DND-41 (cell line): Measurements from ENCODE around the gene HGD.

Experiments used
- ATAC-seq: fragments of 200-7000 bp; cut with Tn5 transposase; 3 replicates; pipeline ENCODE4 v1.9.1; 2021; ENCODE audit warnings: low read depth; ENCODE audit not compliant: insufficient read depth
- DNase-seq: peaks from one replicate; pipeline ENCODE4 v3.0.0-alpha.2; 2020
- H2AFZ ChIP-seq: 2 replicates; pipeline ENCODE4 v1.6.0; 2012; ENCODE audit warnings: low read depth, low read length
- H3K27ac ChIP-seq: 2 replicates; pipeline ENCODE4 v1.5.1; 2012; ENCODE audit warnings: low read length, inconsistent platforms
- H3K27me3 ChIP-seq: fragments of 200-600 bp; sonication (generic); 2 replicates; pipeline ENCODE4 v1.6.0; 2012; ENCODE audit warnings: low read length, mild to moderate bottlenecking, inconsistent platforms; ENCODE audit not compliant: insufficient read depth, poor library complexity
- H3K36me3 ChIP-seq: 2 replicates; pipeline ENCODE4 v1.5.1; 2012; ENCODE audit warnings: low read length, inconsistent platforms; ENCODE audit not compliant: insufficient read depth
- H3K4me1 ChIP-seq: 2 replicates; pipeline ENCODE4 v1.5.1; 2012; ENCODE audit warnings: mild to moderate bottlenecking, low read length; ENCODE audit not compliant: insufficient read depth
- H3K4me2 ChIP-seq: 2 replicates; pipeline ENCODE4 v1.6.0; 2012; ENCODE audit warnings: mild to moderate bottlenecking, moderate library complexity, low read length, inconsistent platforms; ENCODE audit not compliant: insufficient read depth
- H3K4me3 ChIP-seq, 2 experiments: fragments of 200-600 bp in 1 of 2; shearing (Covaris generic) in 1 of 2; 2 replicates each; pipeline ENCODE4 v1.5.1; 2012 to 2016; ENCODE audit warnings: inconsistent platforms in 2 of 2, low read length in 2 of 2, mild to moderate bottlenecking in 2 of 2, low read depth in 1 of 2, moderate library complexity in 1 of 2
- H3K79me2 ChIP-seq: 2 replicates; pipeline ENCODE4 v1.6.0; 2012; ENCODE audit warnings: low read length, inconsistent platforms; ENCODE audit not compliant: insufficient read depth
- H3K9ac ChIP-seq: 2 replicates; pipeline ENCODE4 v1.6.0; 2012; ENCODE audit warnings: low read depth, mild to moderate bottlenecking, inconsistent platforms, low read length, moderate library complexity
- H3K9me3 ChIP-seq: 2 replicates; pipeline ENCODE4 v1.5.1; 2012; ENCODE audit warnings: low read length, moderate library complexity, mild to moderate bottlenecking, inconsistent platforms; ENCODE audit not compliant: insufficient read depth, severe bottlenecking
- H4K20me1 ChIP-seq: 2 replicates; pipeline ENCODE4 v1.6.0; 2012; ENCODE audit warnings: low read length; ENCODE audit not compliant: insufficient read depth
- CTCF ChIP-seq: IDR thresholded peaks from 2 replicates; pipeline ENCODE4 v1.5.1; 2012; ENCODE audit warnings: borderline replicate concordance, low read length, moderate library complexity, mild to moderate bottlenecking; ENCODE audit not compliant: poor library complexity, severe bottlenecking; ENCODE audit errors: extremely low read depth
- EZH2 ChIP-seq: IDR thresholded peaks from 3 replicates; pipeline ENCODE4 v1.6.1; 2012; ENCODE audit warnings: borderline replicate concordance, low read depth, mild to moderate bottlenecking, moderate library complexity, low read length, inconsistent platforms; ENCODE audit not compliant: severe bottlenecking

HGD gene

DNA sequence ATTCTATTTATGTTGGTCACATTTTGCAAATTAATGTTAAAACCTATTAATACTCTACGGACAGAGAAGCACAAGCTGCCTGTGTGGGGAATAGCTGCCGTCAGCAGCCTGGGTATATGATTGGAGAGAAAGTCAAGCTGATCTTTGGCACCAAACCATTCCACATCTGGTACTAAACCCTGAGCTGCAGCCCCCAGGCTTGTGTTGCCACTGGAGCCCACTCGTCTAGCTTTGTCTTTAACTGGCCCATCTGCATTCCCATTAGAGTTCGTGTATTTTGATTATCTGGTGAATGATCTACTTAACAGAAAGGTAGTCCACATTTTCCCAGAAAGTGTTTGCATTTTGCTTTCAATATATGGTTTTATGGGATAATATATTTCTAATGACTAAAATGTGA, 80.5 kb downstream of the HGD start:
- Histone ChIP-seq H3K4me1 (peaks cover 26% of the 10 kb centered on the region), H2AFZ (no peak overlapping the region), H3K4me2 (no peak overlapping the region), H3K9me3 (no peaks in the 10 kb centered on the region), H4K20me1 (peaks cover 26% of the 10 kb centered on the region), H3K79me2 (peaks cover 35% of the 10 kb centered on the region), H3K27ac (no peak overlapping the region), H3K27me3 (no peaks in the 10 kb centered on the region), H3K9ac (no peak overlapping the region), H3K4me3 (no peak overlapping the region), H3K36me3 (peaks cover 56% of the 10 kb centered on the region)
- no peak for TF ChIP-seq EZH2
- no peak for TF ChIP-seq CTCF
- ATAC-seq (no peak), DNase-seq (no peak)

DNA sequence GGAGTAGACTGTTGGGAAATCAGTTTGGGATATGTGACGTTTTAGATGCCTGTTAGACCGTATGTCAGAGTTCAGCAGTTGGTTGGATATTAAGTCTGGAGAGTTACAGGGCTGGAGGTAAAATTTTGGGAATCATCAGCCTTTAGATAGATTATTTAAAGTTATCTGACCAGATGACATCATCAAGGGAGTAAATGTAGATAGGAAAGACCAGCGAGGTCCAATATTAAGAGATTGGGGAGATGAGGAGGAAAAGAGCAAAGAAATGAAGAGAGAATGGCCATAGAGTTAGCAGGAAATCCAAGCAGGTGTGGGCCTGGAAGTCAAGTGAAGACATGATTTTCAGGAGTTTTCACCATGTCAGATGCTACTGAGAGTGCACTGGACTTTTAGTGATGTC, 82.8 kb downstream of the HGD start:
- TF ChIP-seq CTCF: no peak
- no peak for TF ChIP-seq EZH2
- Histone ChIP-seq H3K9ac (no peak overlapping the region), H3K4me1 (peaks cover 34% of the 10 kb centered on the region), H3K79me2 (peaks cover 39% of the 10 kb centered on the region), H3K4me2 (peak overlapping the region; percentile 90; the same call in 1 of the 2 replicates), H3K27ac (no peak overlapping the region), H3K36me3 (peaks cover 56% of the 10 kb centered on the region), H4K20me1 (peaks cover 26% of the 10 kb centered on the region), H2AFZ (no peak overlapping the region), H3K9me3 (no peaks in the 10 kb centered on the region), H3K4me3 (no peak overlapping the region), H3K27me3 (no peaks in the 10 kb centered on the region)
- ATAC-seq: no peak
- no peak for DNase-seq

- Histone ChIP-seq H3K36me3 (peaks cover 49% of the 10 kb centered on the region), H3K4me2 (peak overlapping the region; percentile 90), H4K20me1 (peaks cover 26% of the 10 kb centered on the region), H3K27me3 (peaks cover 2% of the 10 kb centered on the region), H2AFZ (no peak overlapping the region), H3K27ac (peak overlapping the region; percentile 9; the same call in 1 of the 2 replicates), H3K79me2 (peaks cover 39% of the 10 kb centered on the region), H3K9me3 (no peaks in the 10 kb centered on the region), H3K9ac (peak overlapping the region; percentile 40), H3K4me3 (peak overlapping the region in 1 of 2 experiments; percentile 86; a peak in 3 of 4 replicates), H3K4me1 (peaks cover 34% of the 10 kb centered on the region)
- DNase-seq: no peak
- TF ChIP-seq CTCF (no peak), EZH2 (no peak)
- ATAC-seq: no peak
These were observed 84.5 kb downstream of the HGD start for GRCh38 chr3:120597445-120598049.

DNA sequence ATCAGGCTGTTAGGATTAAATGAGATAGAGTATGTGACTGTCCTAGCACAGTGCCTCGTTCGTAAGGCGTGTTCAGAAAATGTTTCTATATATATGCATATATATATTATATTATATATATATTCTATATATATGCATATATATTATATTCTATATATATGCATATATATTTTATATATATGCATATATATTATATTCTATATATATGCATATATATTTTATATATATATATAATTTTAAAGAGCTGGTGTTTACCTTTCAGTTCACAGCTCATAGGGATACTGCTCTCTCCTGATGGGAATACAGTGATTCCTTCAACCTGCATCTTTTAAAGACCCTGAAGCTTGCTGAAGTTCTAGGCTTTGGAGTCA, 85.2 kb downstream of the HGD start:
- H3K79me2 ChIP-seq: peaks cover 39% of the 10 kb centered on the region
- H3K4me2 ChIP-seq: peak overlapping the region; percentile 90
- TF ChIP-seq CTCF (no peak), EZH2 (no peak)
- peak overlapping the region; percentile 92 for H3K27ac ChIP-seq
- peak overlapping the region; percentile 96 for H2AFZ ChIP-seq
- peaks cover 34% of the 10 kb centered on the region for H3K4me1 ChIP-seq
- H3K27me3 ChIP-seq: peaks cover 3% of the 10 kb centered on the region
- peak overlapping the region; percentile 80 to 86 for H3K4me3 ChIP-seq
- DNase-seq: no peak
- peaks cover 42% of the 10 kb centered on the region for H3K36me3 ChIP-seq
- no peaks in the 10 kb centered on the region for H3K9me3 ChIP-seq
- H3K9ac ChIP-seq: peak overlapping the region; percentile 73
- no peak; the same call in 2 of the 3 replicates for ATAC-seq
- peaks cover 26% of the 10 kb centered on the region; the same call in 1 of the 2 replicates for H4K20me1 ChIP-seq
